GM23338 (cell line): ENCODE data around the gene CHRNB4. TPM values are rescaled to one million over a fixed set of nuclear protein-coding genes. Genes with fewer than 3 reads are reported as not detected.

Experiments
- ATAC-seq: fragments of 200-7000 bp; cut with Tn5 transposase; 3 replicates; pipeline ENCODE4 v1.9.1; 2020
- DNase-seq: peaks from one replicate; pipeline ENCODE4 v3.0.0-alpha.2; 2015; ENCODE audit warnings: low spot score
- H2AFZ ChIP-seq: fragments of 200-600 bp; sonication (generic); 2 replicates; pipeline ENCODE4 v1.8.0; 2016; ENCODE audit warnings: antibody characterized with exemption, mild to moderate bottlenecking, moderate library complexity
- H3F3A ChIP-seq: fragments of 200-600 bp; sonication (generic); replicated peaks from 2 replicates; pipeline ENCODE4 v1.8.0; 2017; ENCODE audit warnings: antibody characterized with exemption, mixed run types, low read depth
- H3K27ac ChIP-seq: fragments of 200-600 bp; sonication (generic); 2 replicates; pipeline ENCODE4 v1.6.1; 2016; ENCODE audit warnings: low read depth
- H3K27me3 ChIP-seq: fragments of 200-600 bp; sonication (generic); 2 replicates; pipeline ENCODE4 v1.8.0; 2016; ENCODE audit warnings: mild to moderate bottlenecking, mixed run types, moderate library complexity; ENCODE audit not compliant: insufficient read depth
- H3K36me3 ChIP-seq: fragments of 200-600 bp; sonication (generic); 2 replicates; pipeline ENCODE4 v1.8.0; 2016; ENCODE audit warnings: mild to moderate bottlenecking; ENCODE audit not compliant: insufficient read depth
- H3K4me1 ChIP-seq: fragments of 200-600 bp; sonication (generic); 2 replicates; pipeline ENCODE4 v1.8.0; 2016; ENCODE audit warnings: mild to moderate bottlenecking, moderate library complexity; ENCODE audit not compliant: insufficient read depth
- H3K4me2 ChIP-seq: fragments of 200-600 bp; sonication (generic); 2 replicates; pipeline ENCODE4 v1.7.1; 2017; ENCODE audit warnings: mixed run types
- H3K4me3 ChIP-seq: fragments of 200-600 bp; sonication (generic); 2 replicates; pipeline ENCODE4 v1.6.1; 2016; ENCODE audit warnings: mixed run types
- H3K79me2 ChIP-seq: fragments of 200-600 bp; sonication (generic); replicated peaks from 2 replicates; pipeline ENCODE4 v1.8.0; 2017; ENCODE audit warnings: mild to moderate bottlenecking; ENCODE audit not compliant: insufficient read depth
- H3K9me2 ChIP-seq: fragments of 200-600 bp; sonication (generic); 2 replicates; pipeline ENCODE4 v1.8.0; 2017; ENCODE audit not compliant: insufficient read depth
- H4K20me1 ChIP-seq: fragments of 200-600 bp; sonication (generic); replicated peaks from 2 replicates; pipeline ENCODE4 v1.8.0; 2017; ENCODE audit warnings: mild to moderate bottlenecking; ENCODE audit not compliant: insufficient read depth
- H3K27ac Mint-ChIP-seq: 2 replicates; pipeline ENCODE4 v1.8.0; 2020; ENCODE audit warnings: inconsistent platforms, mild to moderate bottlenecking, moderate library complexity, mixed read lengths
- H3K27me3 Mint-ChIP-seq: 3 replicates; pipeline ENCODE4 v1.8.0; 2022; ENCODE audit warnings: low read depth, mild to moderate bottlenecking, moderate library complexity, mixed read lengths, inconsistent platforms; ENCODE audit not compliant: insufficient read depth, poor library complexity
- H3K36me3 Mint-ChIP-seq: 3 replicates; pipeline ENCODE4 v1.8.0; 2021; ENCODE audit warnings: low read depth, mild to moderate bottlenecking, inconsistent platforms, moderate library complexity, mixed read lengths
- H3K4me1 Mint-ChIP-seq: 3 replicates; pipeline ENCODE4 v1.8.0; 2020; ENCODE audit warnings: mild to moderate bottlenecking, inconsistent platforms, mixed read lengths
- H3K4me3 Mint-ChIP-seq: 3 replicates; pipeline ENCODE4 v1.8.0; 2021; ENCODE audit warnings: moderate library complexity, mild to moderate bottlenecking, inconsistent platforms, mixed read lengths
- H3K9me3 Mint-ChIP-seq: 3 replicates; pipeline ENCODE4 v1.8.0; 2020; ENCODE audit warnings: moderate library complexity, mild to moderate bottlenecking, inconsistent platforms, mixed read lengths
- CREB1 ChIP-seq: fragments of 250-450 bp; sonication (Bioruptor Pico); IDR thresholded peaks from 2 replicates; pipeline ENCODE4 v1.5.0; 2020; ENCODE audit warnings: low read depth, mild to moderate bottlenecking, moderate library complexity
- EZH2 ChIP-seq: fragments of 200-600 bp; sonication (generic); IDR thresholded peaks from one replicate; pipeline ENCODE4 v1.8.0; 2017; ENCODE audit warnings: antibody characterized with exemption, mild to moderate bottlenecking, low read depth; ENCODE audit not compliant: unreplicated experiment
- EZH2phosphoT487 ChIP-seq: fragments of 200-600 bp; sonication (generic); IDR thresholded peaks from one replicate; pipeline ENCODE4 v1.8.1; 2018; ENCODE audit warnings: antibody characterized with exemption; ENCODE audit not compliant: unreplicated experiment
- NANOG ChIP-seq: IDR thresholded peaks from 2 replicates; pipeline ENCODE4 v1.6.1; 2016; ENCODE audit warnings: antibody characterized with exemption, borderline replicate concordance
- POLR2AphosphoS5 ChIP-seq: IDR thresholded peaks from 2 replicates; pipeline ENCODE4 v1.6.1; 2016; ENCODE audit warnings: antibody characterized with exemption, low read depth
- STAT1 ChIP-seq: IDR thresholded peaks from one replicate; pipeline ENCODE4 v1.6.1; 2016; ENCODE audit warnings: antibody characterized with exemption; ENCODE audit not compliant: unreplicated experiment
- ZNF114 ChIP-seq: fragments of 250-450 bp; sonication (Bioruptor Pico); IDR thresholded peaks from 2 replicates; pipeline ENCODE4 v1.5.0; 2020; ENCODE audit warnings: mild to moderate bottlenecking, moderate library complexity
- ZNF462 ChIP-seq: fragments of 250-450 bp; sonication (Bioruptor Pico); IDR thresholded peaks from 2 replicates; pipeline ENCODE4 v1.5.0; 2020; ENCODE audit warnings: mild to moderate bottlenecking, moderate library complexity
- polyA plus RNA-seq: library from polyadenylated mRNA; unstranded; fragments of >200 nt; fragmentation: Nextera tagmentation; extraction: Ambion mirVana; gene quantifications from 2 replicates; pipeline ENCODE4 v1.2.1, GENCODE V29; 2016
- total RNA-seq: library from RNA; depleted of rRNA; stranded (reverse); fragments of >200 nt; shearing (Covaris generic); gene quantifications from 2 replicates; pipeline ENCODE4 v1.2.3, GENCODE V29; 2014
- TF ChIP-seq, protein P1 (sequence below): IDR thresholded peaks from 2 replicates; pipeline ENCODE4 v1.6.1; 2016; ENCODE audit warnings: antibody characterized with exemption
- TF ChIP-seq, protein P2 (sequence below), 2 experiments: fragments of 200-600 bp in 1 of 2; sonication (generic) in 1 of 2; conservative IDR thresholded peaks; 2 replicates each; pipeline versions ENCODE4 v1.5.1 to v1.6.1; 2016 to 2017; ENCODE audit warnings: antibody characterized with exemption in 2 of 2, low read depth in 2 of 2, mild to moderate bottlenecking in 2 of 2, moderate library complexity in 1 of 2

The CHRNB4 gene
- total and polyA plus RNA-seq, 2 experiments from 2014 or later: 1.4 to 1.6 TPM

DNA sequence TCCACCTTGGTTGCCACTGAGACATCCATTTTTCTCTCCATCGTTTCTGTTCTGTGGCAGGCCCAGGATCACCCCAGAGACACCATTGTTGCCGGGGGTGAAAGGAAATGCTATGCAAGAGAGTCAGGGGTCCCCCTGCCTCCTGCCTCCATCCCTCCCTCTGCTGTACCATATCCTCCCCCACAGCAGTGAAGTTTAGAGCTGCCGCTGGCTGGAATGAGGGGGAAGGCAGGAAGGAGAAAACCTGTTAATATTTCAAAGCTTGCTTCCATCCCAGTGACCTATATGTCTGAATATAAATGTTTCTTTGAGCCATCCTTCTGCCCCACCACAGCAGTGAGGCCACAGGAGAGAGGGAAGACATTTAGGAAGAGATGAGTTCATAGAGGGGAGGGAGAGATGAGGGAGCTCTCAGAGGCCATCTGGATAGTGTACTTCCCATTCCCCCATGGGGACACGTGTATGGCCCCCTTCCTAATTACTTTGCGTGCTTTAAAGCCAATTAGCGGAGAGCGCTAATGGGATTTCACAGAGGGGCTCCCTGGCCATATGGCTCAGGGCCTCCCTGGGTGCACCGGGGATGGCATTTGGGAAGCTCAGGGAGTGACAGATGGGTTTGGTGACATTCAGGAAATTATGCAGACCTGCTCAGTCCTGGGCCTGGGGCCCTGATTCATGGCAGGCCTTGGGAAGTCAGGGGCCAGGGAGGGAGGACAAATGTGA is 40.4 kb upstream of the CHRNB4 start (continued):
- no peak for TF ChIP-seq EZH2
- TF ChIP-seq EZH2phosphoT487: no peak
- TF ChIP-seq, protein P1, sequence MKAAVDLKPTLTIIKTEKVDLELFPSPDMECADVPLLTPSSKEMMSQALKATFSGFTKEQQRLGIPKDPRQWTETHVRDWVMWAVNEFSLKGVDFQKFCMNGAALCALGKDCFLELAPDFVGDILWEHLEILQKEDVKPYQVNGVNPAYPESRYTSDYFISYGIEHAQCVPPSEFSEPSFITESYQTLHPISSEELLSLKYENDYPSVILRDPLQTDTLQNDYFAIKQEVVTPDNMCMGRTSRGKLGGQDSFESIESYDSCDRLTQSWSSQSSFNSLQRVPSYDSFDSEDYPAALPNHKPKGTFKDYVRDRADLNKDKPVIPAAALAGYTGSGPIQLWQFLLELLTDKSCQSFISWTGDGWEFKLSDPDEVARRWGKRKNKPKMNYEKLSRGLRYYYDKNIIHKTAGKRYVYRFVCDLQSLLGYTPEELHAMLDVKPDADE: no peak
- TF ChIP-seq, protein P2, sequence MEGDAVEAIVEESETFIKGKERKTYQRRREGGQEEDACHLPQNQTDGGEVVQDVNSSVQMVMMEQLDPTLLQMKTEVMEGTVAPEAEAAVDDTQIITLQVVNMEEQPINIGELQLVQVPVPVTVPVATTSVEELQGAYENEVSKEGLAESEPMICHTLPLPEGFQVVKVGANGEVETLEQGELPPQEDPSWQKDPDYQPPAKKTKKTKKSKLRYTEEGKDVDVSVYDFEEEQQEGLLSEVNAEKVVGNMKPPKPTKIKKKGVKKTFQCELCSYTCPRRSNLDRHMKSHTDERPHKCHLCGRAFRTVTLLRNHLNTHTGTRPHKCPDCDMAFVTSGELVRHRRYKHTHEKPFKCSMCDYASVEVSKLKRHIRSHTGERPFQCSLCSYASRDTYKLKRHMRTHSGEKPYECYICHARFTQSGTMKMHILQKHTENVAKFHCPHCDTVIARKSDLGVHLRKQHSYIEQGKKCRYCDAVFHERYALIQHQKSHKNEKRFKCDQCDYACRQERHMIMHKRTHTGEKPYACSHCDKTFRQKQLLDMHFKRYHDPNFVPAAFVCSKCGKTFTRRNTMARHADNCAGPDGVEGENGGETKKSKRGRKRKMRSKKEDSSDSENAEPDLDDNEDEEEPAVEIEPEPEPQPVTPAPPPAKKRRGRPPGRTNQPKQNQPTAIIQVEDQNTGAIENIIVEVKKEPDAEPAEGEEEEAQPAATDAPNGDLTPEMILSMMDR (conservative IDR thresholded peaks at IDR 0.05; ENCODE audit: low read depth in 2 of 2): no peak
- TF ChIP-seq NANOG: no peak
- TF ChIP-seq STAT1: no peak
- no peak for TF ChIP-seq CREB1 (CRISPR knock-in tag)

- Histone ChIP-seq H3K4me3 (no peak overlapping the region), H3K4me2 (no peak overlapping the region), H2AFZ (peak overlapping the region; percentile 86), H4K20me1 (no peaks in the 10 kb centered on the region), H3K4me1 (peaks cover 31% of the 10 kb centered on the region), H3K9me2 (no peaks in the 10 kb centered on the region), H3K36me3 (no peaks in the 10 kb centered on the region), H3K27me3 (no peaks in the 10 kb centered on the region), H3K27ac (no peak overlapping the region), H3F3A (no peaks in the 10 kb centered on the region; the same call in 1 of the 2 replicates), H3K79me2 (no peaks in the 10 kb centered on the region)
- Mint-ChIP-seq H3K9me3 (no peaks in the 10 kb centered on the region; the same call in 2 of the 3 replicates), H3K4me3 (no peak overlapping the region), H3K36me3 (no peaks in the 10 kb centered on the region), H3K27ac (no peak overlapping the region), H3K27me3 (peaks cover 16% of the 10 kb centered on the region), H3K4me1 (peaks cover 52% of the 10 kb centered on the region)
- ATAC-seq (no peak), DNase-seq (no peak)
- TF ChIP-seq ZNF462 (CRISPR knock-in tag) (no peak), POLR2AphosphoS5 (no peak), EZH2 (no peak), ZNF114 (CRISPR knock-in tag) (no peak)
- TF ChIP-seq, protein P2 (conservative IDR thresholded peaks at IDR 0.05; ENCODE audit: low read depth in 2 of 2): no peak
These were observed 39.5 kb upstream of the CHRNB4 start for GRCh38 chr15:78680431-78681075.
